Brain microvascular endothelial cell (primary cell): Measurements from ENCODE around the gene FAM53A.

Experiments
- DNase-seq: peaks from one replicate; pipeline ENCODE4 v3.0.0-alpha.2; 2020
- H3K27ac ChIP-seq: fragments of 250-450 bp; sonication (Bioruptor Pico); 2 replicates; pipeline ENCODE4 v1.5.1; 2020; ENCODE audit warnings: mild to moderate bottlenecking, moderate library complexity
- H3K27me3 ChIP-seq: fragments of 250-450 bp; sonication (Bioruptor Pico); replicated peaks from 2 replicates; pipeline ENCODE4 v1.5.1; 2020; ENCODE audit warnings: mild to moderate bottlenecking
- H3K36me3 ChIP-seq: fragments of 250-450 bp; sonication (Bioruptor Pico); replicated peaks from 2 replicates; pipeline ENCODE4 v1.5.1; 2020; ENCODE audit warnings: mild to moderate bottlenecking
- H3K4me3 ChIP-seq: 2 replicates; pipeline ENCODE4 v1.5.1; 2011; ENCODE audit warnings: low read depth, mild to moderate bottlenecking, control low read depth, low read length, moderate library complexity
- CTCF ChIP-seq: IDR thresholded peaks from 2 replicates; pipeline ENCODE4 v1.5.1; 2011; ENCODE audit warnings: low read depth, mild to moderate bottlenecking, moderate library complexity, low read length, control low read depth, inconsistent platforms; ENCODE audit errors: missing control alignments
- in situ Hi-C: cut with HindIII; loops from 2 replicates; pipeline ENCODE4 v1.10.0; 2017; ENCODE audit warnings: low sequenced_read_pairs, low pct_ligation_motif_present

The FAM53A gene

DNA sequence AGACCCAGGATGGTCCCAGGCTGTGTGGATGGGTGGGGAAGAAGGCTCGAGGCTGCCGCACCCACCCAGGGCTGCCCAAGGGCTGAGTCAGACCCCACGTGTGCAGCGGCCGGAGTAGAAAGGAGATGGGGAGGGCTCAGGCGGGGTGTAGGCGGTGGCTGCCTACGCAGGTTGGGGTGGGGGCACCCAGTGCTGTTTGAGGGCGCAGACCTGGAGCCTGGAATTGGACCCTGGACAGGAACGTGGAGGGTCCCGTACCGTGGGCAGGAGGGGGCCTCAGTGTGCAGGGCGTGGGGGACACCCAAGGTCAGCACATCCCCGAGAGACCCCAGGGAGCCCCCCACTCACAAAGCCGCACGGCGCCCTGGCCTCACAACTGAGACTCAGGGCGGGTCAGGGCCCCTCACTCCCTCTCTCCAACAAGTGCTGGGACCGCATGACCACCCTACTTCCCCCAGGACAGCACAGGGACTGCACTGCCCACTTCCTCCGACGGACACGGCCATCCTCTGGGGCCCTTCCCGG, 79.9 kb downstream of the FAM53A start:
- no peak overlapping the region for H3K4me3 ChIP-seq

DNA sequence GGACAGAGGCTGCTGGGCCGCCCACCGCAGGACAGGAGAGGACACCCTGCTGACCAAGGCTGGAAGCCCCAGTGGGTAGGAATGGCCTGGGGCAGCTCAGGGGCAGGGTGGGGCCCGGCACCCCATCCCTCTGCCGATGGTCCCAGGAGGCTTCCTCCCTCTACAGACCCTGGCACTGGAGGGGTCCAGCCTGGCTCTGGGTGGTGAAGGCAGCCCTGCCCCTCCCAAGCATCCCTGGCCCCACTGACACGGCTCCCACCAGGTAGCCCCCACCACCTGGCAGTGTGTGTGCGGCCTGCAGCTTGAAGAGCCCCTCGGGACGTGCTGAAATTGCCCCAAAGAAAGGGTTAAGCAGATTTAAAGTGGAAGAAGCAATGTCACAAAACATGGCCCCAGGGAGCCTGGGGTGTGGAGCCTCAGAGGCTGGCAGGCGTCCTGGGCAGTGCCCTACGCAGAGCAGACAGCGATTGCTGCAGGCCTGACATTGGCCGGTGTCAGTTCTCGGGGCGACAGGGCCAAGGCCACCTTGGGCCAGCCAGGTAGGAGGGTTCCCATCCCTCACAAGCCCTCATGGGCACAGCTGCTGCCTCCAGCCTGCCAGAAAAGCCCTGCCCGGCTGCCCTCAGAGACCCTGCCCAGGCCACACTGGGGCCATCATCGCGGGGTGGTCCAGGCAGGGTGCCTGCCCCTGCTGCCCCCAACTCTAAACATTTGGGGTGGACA, 80.5 kb downstream of the FAM53A start:
- no peak for TF ChIP-seq CTCF
- no peak for DNase-seq
- Histone ChIP-seq H3K27me3 (peaks cover 10% of the 10 kb centered on the region), H3K36me3 (no peaks in the 10 kb centered on the region), H3K27ac (no peak overlapping the region), H3K4me3 (no peak overlapping the region)
- in situ Hi-C loops: no loop called here

More for the DNA sequence above, 79.9 kb downstream of the FAM53A start:
- in situ Hi-C loops: no loop called here
- no peaks in the 10 kb centered on the region for H3K36me3 ChIP-seq
- DNase-seq: no peak
- no peak overlapping the region for H3K27ac ChIP-seq
- H3K27me3 ChIP-seq: peaks cover 10% of the 10 kb centered on the region
- no peak for TF ChIP-seq CTCF

DNA sequence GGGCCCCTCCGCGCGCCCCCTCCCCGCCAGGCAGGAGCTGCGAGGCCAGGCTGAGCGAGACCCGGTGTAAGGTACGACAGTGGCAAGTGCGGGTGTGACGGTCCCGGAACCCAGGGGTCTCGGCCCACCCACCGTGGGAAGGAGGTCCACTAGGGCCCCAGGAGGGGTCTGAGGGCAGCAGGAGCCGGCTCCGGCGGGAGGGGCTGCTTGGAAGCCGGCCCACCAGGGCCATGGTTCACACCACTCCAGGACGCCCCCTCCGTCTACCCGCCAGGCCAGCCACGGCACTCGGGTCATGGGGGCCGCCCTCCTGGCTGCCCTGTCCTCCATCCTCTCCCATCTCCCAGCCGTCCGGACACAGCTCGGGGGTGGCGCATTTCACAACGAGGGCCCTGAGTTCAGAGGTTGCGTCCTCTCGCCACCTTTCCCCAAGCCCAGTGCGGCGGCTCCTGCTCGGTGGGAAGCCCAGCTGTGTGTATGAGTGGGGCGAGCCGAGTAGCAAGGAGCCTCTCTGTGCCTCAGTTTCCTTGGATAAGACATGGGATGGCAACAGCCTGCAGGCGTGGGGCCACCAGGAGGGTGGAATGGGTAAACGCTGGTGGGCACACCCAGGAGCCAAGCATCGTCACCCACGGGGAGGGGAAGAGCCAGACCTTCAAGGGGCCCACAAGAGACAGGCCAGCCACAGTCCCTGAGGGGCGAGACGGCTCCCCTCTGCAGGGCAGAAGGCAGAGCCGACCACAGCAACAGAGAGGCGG, 81.3 kb downstream of the FAM53A start:
- Histone ChIP-seq H3K36me3 (no peaks in the 10 kb centered on the region), H3K27ac (no peak overlapping the region), H3K27me3 (peaks cover 10% of the 10 kb centered on the region), H3K4me3 (no peak overlapping the region)
- no peak for TF ChIP-seq CTCF
- in situ Hi-C loops: no loop called here
- DNase-seq: no peak

- no peak overlapping the region for H3K4me3 ChIP-seq
- no peaks in the 10 kb centered on the region for H3K36me3 ChIP-seq
- H3K27me3 ChIP-seq: peaks cover 10% of the 10 kb centered on the region
- H3K27ac ChIP-seq: no peak overlapping the region
- in situ Hi-C loops: no loop called here
- no peak for DNase-seq
- TF ChIP-seq CTCF: no peak
These were observed 82.1 kb downstream of the FAM53A start for GRCh38 chr4:1601852-1602654.

- Histone ChIP-seq H3K27me3 (peaks cover 10% of the 10 kb centered on the region), H3K36me3 (no peaks in the 10 kb centered on the region), H3K4me3 (no peak overlapping the region), H3K27ac (no peak overlapping the region)
- DNase-seq: no peak
- TF ChIP-seq CTCF: no peak
- in situ Hi-C loops: no loop called here
These were observed 82.6 kb downstream of the FAM53A start for GRCh38 chr4:1601533-1601835.
